Neural progenitor cell (in vitro differentiated cells): ENCODE data around the gene RNF220. TPM values are rescaled to one million over a fixed set of nuclear protein-coding genes. Genes with fewer than 3 reads are reported as not detected.

ENCODE experiments used
- DNase-seq: peaks from one replicate; pipeline ENCODE4 v3.0.0-alpha.2; 2016; ENCODE audit warnings: low spot score
- H2AFZ ChIP-seq: fragments of 200-600 bp; sonication (generic); replicated peaks from 2 replicates; pipeline ENCODE4 v1.6.1; 2016; ENCODE audit warnings: antibody characterized with exemption
- H3F3A ChIP-seq: fragments of 200-600 bp; sonication (generic); 2 replicates; pipeline ENCODE4 v1.6.1; 2016; ENCODE audit warnings: antibody characterized with exemption, low read depth
- H3K27ac ChIP-seq: fragments of 200-600 bp; sonication (generic); 2 replicates; pipeline ENCODE4 v1.5.1; 2016; ENCODE audit warnings: mild to moderate bottlenecking
- H3K27me3 ChIP-seq: fragments of 200-600 bp; sonication (generic); 2 replicates; pipeline ENCODE4 v1.6.1; 2016; ENCODE audit warnings: mild to moderate bottlenecking, moderate library complexity
- H3K36me3 ChIP-seq: fragments of 200-600 bp; sonication (generic); 2 replicates; pipeline ENCODE4 v1.5.1; 2016
- H3K4me1 ChIP-seq: fragments of 200-600 bp; sonication (generic); 2 replicates; pipeline ENCODE4 v1.6.1; 2016; ENCODE audit warnings: mixed run types
- H3K4me2 ChIP-seq: fragments of 200-600 bp; sonication (generic); 2 replicates; pipeline ENCODE4 v1.6.1; 2016
- H3K4me3 ChIP-seq: fragments of 200-600 bp; sonication (generic); 2 replicates; pipeline ENCODE4 v1.5.1; 2016
- H3K79me2 ChIP-seq: fragments of 200-600 bp; sonication (generic); 2 replicates; pipeline ENCODE4 v1.6.1; 2016; ENCODE audit warnings: low read depth
- H3K9ac ChIP-seq: fragments of 200-600 bp; sonication (generic); 2 replicates; pipeline ENCODE4 v1.6.1; 2016
- H3K9me3 ChIP-seq: fragments of 200-600 bp; sonication (generic); 2 replicates; pipeline ENCODE4 v1.5.1; 2016; ENCODE audit warnings: low read depth
- H4K20me1 ChIP-seq: fragments of 200-600 bp; sonication (generic); 2 replicates; pipeline ENCODE4 v1.6.1; 2016; ENCODE audit warnings: low read depth
- H3K27ac Mint-ChIP-seq: 3 replicates; pipeline ENCODE4 v1.8.0; 2021; ENCODE audit warnings: mixed read lengths
- H3K27me3 Mint-ChIP-seq: 2 replicates; pipeline ENCODE4 v1.8.0; 2022; ENCODE audit warnings: low read depth, mild to moderate bottlenecking, inconsistent platforms, moderate library complexity, mixed read lengths; ENCODE audit not compliant: insufficient read depth
- H3K36me3 Mint-ChIP-seq: 3 replicates; pipeline ENCODE4 v1.8.0; 2021; ENCODE audit warnings: mixed read lengths
- H3K4me1 Mint-ChIP-seq: 3 replicates; pipeline ENCODE4 v1.8.0; 2021; ENCODE audit warnings: mixed read lengths
- H3K4me3 Mint-ChIP-seq: 3 replicates; pipeline ENCODE4 v1.8.0; 2021; ENCODE audit warnings: mild to moderate bottlenecking, moderate library complexity, mixed read lengths
- H3K9me3 Mint-ChIP-seq: 3 replicates; pipeline ENCODE4 v1.8.0; 2020; ENCODE audit warnings: mixed read lengths
- CTCF ChIP-seq: fragments of 200-600 bp; sonication (generic); IDR thresholded peaks from 2 replicates; pipeline ENCODE4 v1.5.1; 2017; ENCODE audit warnings: antibody characterized with exemption, mild to moderate bottlenecking
- EZH2 ChIP-seq: fragments of 200-600 bp; sonication (generic); IDR thresholded peaks from 2 replicates; pipeline ENCODE4 v1.6.1; 2017; ENCODE audit warnings: antibody characterized with exemption, mild to moderate bottlenecking, moderate library complexity
- EZH2phosphoT487 ChIP-seq: fragments of 200-600 bp; sonication (generic); IDR thresholded peaks from 2 replicates; pipeline ENCODE4 v1.6.1; 2017; ENCODE audit warnings: antibody characterized with exemption
- total RNA-seq: library from RNA; depleted of rRNA; stranded (reverse); fragments of >200 nt; gene quantifications from 2 replicates; pipeline ENCODE4 v1.2.3, GENCODE V29; 2015; ENCODE audit warnings: low replicate concordance

The RNF220 gene
- total RNA-seq, 1 donor from 2014 or later, result 93.8 TPM

- Histone ChIP-seq H3F3A (peaks cover 12% of the 10 kb centered on the region), H3K4me1 (peaks cover 16% of the 10 kb centered on the region), H3K27ac (no peak overlapping the region), H3K4me3 (no peak overlapping the region), H3K9ac (no peak overlapping the region), H2AFZ (no peak overlapping the region), H3K4me2 (no peak overlapping the region), H4K20me1 (no peaks in the 10 kb centered on the region), H3K27me3 (no peaks in the 10 kb centered on the region), H3K9me3 (no peaks in the 10 kb centered on the region), H3K79me2 (no peaks in the 10 kb centered on the region), H3K36me3 (no peaks in the 10 kb centered on the region)
- Mint-ChIP-seq H3K27ac (no peak overlapping the region), H3K9me3 (no peaks in the 10 kb centered on the region), H3K4me1 (peaks cover 29% of the 10 kb centered on the region), H3K4me3 (no peak overlapping the region), H3K36me3 (peaks cover 9% of the 10 kb centered on the region), H3K27me3 (peaks cover 7% of the 10 kb centered on the region)
- TF ChIP-seq EZH2phosphoT487 (no peak), CTCF (peak; percentile 65)
- peak; percentile 37 for DNase-seq
Observed at GRCh38 chr1:44677201-44677766, 272.2 kb downstream of the RNF220 start.

- peaks cover 7% of the 10 kb centered on the region for H3K27me3 Mint-ChIP-seq
- no peak overlapping the region for H3K4me2 ChIP-seq
- no peak overlapping the region for H3K27ac ChIP-seq
Observed at GRCh38 chr1:44678120-44678519, 273.1 kb downstream of the RNF220 start.

GRCh38 chr1:44678626-44679025, 273.6 kb downstream of the RNF220 start:
- TF ChIP-seq CTCF, result no peak
- TF ChIP-seq EZH2, result no peak
- TF ChIP-seq EZH2phosphoT487, result no peak
- Histone ChIP-seq H3F3A (peaks cover 2% of the 10 kb centered on the region), H3K36me3 (no peaks in the 10 kb centered on the region), H3K27ac (no peak overlapping the region), H3K9me3 (no peaks in the 10 kb centered on the region), H3K4me3 (no peak overlapping the region), H3K4me2 (no peak overlapping the region), H3K79me2 (no peaks in the 10 kb centered on the region), H3K9ac (no peak overlapping the region), H3K4me1 (peaks cover 11% of the 10 kb centered on the region), H2AFZ (no peak overlapping the region), H3K27me3 (no peaks in the 10 kb centered on the region), H4K20me1 (no peaks in the 10 kb centered on the region)
- Mint-ChIP-seq H3K4me1 (peaks cover 17% of the 10 kb centered on the region), H3K27me3 (peaks cover 7% of the 10 kb centered on the region), H3K9me3 (no peaks in the 10 kb centered on the region), H3K36me3 (peaks cover 9% of the 10 kb centered on the region), H3K27ac (no peak overlapping the region), H3K4me3 (no peak overlapping the region)
- no peak for DNase-seq

More at GRCh38 chr1:44678120-44678519, 273.1 kb downstream of the RNF220 start:
- TF ChIP-seq CTCF (no peak), EZH2 (no peak), EZH2phosphoT487 (no peak)
- no peak for DNase-seq
- Histone ChIP-seq H3K4me1 (peaks cover 15% of the 10 kb centered on the region), H4K20me1 (no peaks in the 10 kb centered on the region), H3K36me3 (no peaks in the 10 kb centered on the region), H3F3A (peaks cover 7% of the 10 kb centered on the region), H3K9me3 (no peaks in the 10 kb centered on the region), H3K27me3 (no peaks in the 10 kb centered on the region), H3K4me3 (no peak overlapping the region), H2AFZ (no peak overlapping the region), H3K9ac (no peak overlapping the region), H3K79me2 (no peaks in the 10 kb centered on the region)
- Mint-ChIP-seq H3K9me3 (no peaks in the 10 kb centered on the region), H3K36me3 (peaks cover 9% of the 10 kb centered on the region), H3K27ac (no peak overlapping the region), H3K4me1 (peaks cover 22% of the 10 kb centered on the region), H3K4me3 (no peak overlapping the region)
